Activated B cell treated with CpG ODN at 0.5 μM for 24 hours (primary cell): ENCODE measurements around the gene RALB. TPM values are rescaled to one million over a fixed set of nuclear protein-coding genes. Genes with fewer than 3 reads are reported as not detected.

Experiments used
- ATAC-seq: fragments of 200-7000 bp; cut with Tn5 transposase; one replicate; pipeline ENCODE4 v1.10.0; 2021; ENCODE audit warnings: low read depth, mild to moderate bottlenecking, moderate library complexity
- CTCF ChIA-PET: fragments of 350-600 bp; sonication (Branson Sonifier 250); formaldehyde crosslinking; loops from one replicate; lab custom pipeline; 2021; ENCODE audit warnings: antibody characterized with exemption; lab: Charles Lee
- POLR2A ChIA-PET: fragments of 350-600 bp; sonication (Branson Sonifier 250); formaldehyde crosslinking; loops from one replicate; lab custom pipeline; 2021; ENCODE audit warnings: antibody characterized with exemption; lab: Charles Lee
- DNase-seq: peaks from one replicate; pipeline ENCODE4 v3.0.0; 2022
- H3K27ac Mint-ChIP-seq: one replicate; pipeline ENCODE4 v1.8.0; 2020; ENCODE audit warnings: mixed read lengths
- H3K27me3 Mint-ChIP-seq: one replicate; pipeline ENCODE4 v1.8.0; 2021; ENCODE audit warnings: mixed read lengths
- H3K36me3 Mint-ChIP-seq: one replicate; pipeline ENCODE4 v1.8.0; 2021; ENCODE audit warnings: low read depth, mixed read lengths
- H3K4me1 Mint-ChIP-seq: one replicate; pipeline ENCODE4 v1.8.0; 2021; ENCODE audit warnings: mixed read lengths
- H3K4me3 Mint-ChIP-seq: one replicate; pipeline ENCODE4 v1.8.0; 2020; ENCODE audit warnings: mild to moderate bottlenecking, mixed read lengths
- H3K9me3 Mint-ChIP-seq: one replicate; pipeline ENCODE4 v1.8.0; 2020; ENCODE audit warnings: mixed read lengths
- intact Hi-C: fragments of 100-400 bp; cut with micrococcal nuclease; formaldehyde crosslinking; loops from one replicate; pipeline ENCODE4 v1.15.1; 2024
- total RNA-seq: library from RNA; stranded (reverse); gene quantifications from 2 replicates; pipeline ENCODE4 v1.2.3, GENCODE V29; 2022
- TF ChIP-seq, protein P1 (sequence below): fragments of 200-600 bp; IDR thresholded peaks from one replicate; pipeline ENCODE4 v1.8.0; 2022; ENCODE audit warnings: antibody characterized with exemption, mild to moderate bottlenecking

The RALB gene
- total RNA-seq, 1 donor from 2014 or later: 33.4 TPM

DNA sequence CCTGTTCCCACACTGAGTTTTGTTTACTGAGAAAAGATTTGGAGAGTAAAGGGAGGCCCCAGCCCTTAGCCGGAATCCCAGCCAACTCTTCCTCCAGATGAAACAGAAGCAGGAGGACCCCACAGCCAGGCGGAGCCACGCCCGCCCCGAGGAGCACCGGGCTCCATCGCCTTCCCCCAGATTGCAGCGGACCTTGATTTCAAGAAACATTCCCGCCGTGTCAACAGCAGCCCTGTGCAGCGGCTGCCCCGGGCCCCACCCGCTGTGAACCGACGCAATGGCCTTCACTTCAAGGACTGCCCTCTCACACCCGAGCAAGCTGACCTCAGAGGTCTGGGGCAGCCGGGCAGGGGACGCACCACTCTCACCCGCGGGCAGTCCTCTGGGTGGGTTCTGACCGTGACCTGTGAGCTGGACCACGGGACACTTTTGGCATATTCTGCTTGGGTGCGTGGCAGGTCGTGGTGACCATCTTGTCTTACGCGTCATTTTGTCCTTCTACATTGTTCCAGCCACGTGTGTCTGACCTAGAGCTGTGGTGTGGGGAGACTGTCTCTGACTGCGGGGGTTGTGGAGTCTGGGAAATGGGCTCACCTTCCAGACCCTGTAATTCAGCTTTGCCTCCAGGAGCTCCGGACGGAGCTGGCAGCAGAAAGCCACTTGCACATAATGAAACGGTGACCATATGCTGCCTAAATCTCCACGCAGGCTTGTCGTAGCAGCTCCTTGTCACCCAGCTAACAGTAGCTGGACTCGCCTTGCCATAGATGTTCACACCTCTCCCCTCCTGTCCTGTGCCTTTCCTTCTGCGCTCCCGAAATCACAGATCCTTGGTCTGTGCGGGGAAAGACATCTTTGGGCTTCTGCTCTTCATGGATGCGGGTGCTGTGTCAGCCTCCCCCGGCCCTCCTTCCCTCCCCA is 61.3 kb downstream of the RALB start:
- intact Hi-C loops: loop anchor here (1.0 to 2.0 kb wide), 10 partner anchors 27 to 673 kb away; partner anchors contain the start of genes RALB and TMEM185B
- ChIA-PET CTCF (interaction anchor here (0.6 to 4.8 kb wide), 37 partner anchors 10 to 672 kb away, joined by 3 to 67 read pairs (median 4); partner anchors contain the start of genes RALB and TMEM185B), POLR2A (interaction anchor here (0.8 to 2.4 kb wide), 5 partner anchors 12 to 137 kb away, joined by 3 to 12 read pairs (median 5); partner anchors contain the start of gene RALB)
- ATAC-seq (no peak), DNase-seq (no peak)
- Mint-ChIP-seq H3K27ac (no peak overlapping the region), H3K36me3 (no peaks in the 10 kb centered on the region), H3K4me3 (peak overlapping the region; percentile 84), H3K27me3 (peaks cover 6% of the 10 kb centered on the region), H3K9me3 (no peaks in the 10 kb centered on the region), H3K4me1 (peaks cover 9% of the 10 kb centered on the region)
- TF ChIP-seq, protein P1, sequence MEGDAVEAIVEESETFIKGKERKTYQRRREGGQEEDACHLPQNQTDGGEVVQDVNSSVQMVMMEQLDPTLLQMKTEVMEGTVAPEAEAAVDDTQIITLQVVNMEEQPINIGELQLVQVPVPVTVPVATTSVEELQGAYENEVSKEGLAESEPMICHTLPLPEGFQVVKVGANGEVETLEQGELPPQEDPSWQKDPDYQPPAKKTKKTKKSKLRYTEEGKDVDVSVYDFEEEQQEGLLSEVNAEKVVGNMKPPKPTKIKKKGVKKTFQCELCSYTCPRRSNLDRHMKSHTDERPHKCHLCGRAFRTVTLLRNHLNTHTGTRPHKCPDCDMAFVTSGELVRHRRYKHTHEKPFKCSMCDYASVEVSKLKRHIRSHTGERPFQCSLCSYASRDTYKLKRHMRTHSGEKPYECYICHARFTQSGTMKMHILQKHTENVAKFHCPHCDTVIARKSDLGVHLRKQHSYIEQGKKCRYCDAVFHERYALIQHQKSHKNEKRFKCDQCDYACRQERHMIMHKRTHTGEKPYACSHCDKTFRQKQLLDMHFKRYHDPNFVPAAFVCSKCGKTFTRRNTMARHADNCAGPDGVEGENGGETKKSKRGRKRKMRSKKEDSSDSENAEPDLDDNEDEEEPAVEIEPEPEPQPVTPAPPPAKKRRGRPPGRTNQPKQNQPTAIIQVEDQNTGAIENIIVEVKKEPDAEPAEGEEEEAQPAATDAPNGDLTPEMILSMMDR: no peak

DNA sequence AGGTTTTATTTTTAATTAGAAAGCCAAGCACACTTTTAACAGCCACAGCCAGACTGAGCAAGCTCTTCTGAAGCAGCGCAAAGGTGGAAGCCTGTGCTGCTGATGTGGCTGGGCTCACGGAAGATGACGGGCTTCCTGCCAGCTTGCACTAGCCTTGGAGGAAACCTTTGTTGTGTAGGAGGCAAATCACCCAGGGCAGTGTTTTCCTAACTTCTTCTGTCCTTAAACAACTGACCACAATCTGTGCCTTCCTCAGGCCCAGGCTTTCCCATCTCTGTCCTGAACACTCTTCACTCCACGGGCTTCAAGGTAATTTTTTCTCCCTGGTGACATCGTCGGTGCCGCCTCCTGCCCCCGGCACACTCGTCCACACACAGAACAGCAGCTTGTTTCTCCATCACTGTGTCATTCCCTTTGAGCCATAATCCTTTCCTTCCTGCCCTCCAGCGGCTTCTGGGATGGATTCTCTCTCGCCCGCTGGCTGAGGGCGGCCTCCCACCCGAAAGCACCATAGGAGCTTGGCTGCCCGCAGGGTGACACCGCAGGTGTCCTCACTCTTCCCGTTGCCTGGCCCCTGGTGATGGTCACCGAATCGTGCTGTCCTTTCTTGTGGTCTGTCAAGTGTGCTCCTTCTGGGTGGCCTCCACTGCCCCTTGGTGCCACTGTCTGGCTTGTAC is 62.2 kb downstream of the RALB start:
- no peaks in the 10 kb centered on the region for H3K9me3 Mint-ChIP-seq
- ATAC-seq: no peak

DNA sequence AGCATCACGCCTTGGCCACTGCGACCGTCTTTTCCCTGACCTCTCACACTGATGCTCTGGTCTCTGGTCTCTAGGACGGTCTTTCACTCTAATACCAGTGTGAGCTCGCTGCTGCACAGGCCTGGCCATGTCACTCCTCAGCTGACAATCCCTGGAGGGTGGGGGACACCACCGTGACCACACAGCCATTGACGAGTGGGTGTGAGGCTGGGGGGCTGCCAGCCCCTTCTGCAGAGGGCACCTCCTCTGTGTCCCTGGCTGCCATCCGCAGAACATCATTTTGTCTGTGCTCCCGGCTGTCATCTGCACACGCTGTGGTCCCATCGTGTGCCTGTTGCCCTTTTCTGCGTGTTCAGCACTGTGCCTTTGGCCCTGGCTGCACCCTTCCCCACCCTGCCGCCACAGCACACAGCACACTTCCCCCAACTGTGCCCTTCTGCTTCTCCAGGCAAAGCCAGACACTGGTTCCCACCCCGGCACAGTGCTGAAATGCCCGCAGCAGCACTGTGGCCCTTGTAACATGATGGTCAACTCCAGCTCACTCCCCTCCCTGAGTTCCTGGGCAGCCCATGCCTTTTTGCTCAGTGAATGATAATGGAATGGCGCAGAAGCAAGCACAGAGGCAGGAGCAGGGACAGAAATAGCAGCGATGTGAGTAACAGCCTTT is 62.8 kb downstream of the RALB start:
- POLR2A ChIA-PET: no interaction called here
- no peak overlapping the region for H3K27ac Mint-ChIP-seq
- ATAC-seq: no peak
- CTCF ChIA-PET: interaction anchor here (1.3 kb wide), 1 partner anchor 563 kb away, joined by 4 read pairs; no protein-coding TSS in a partner anchor
- no peaks in the 10 kb centered on the region for H3K9me3 Mint-ChIP-seq
- no peak for DNase-seq
- intact Hi-C loops: no loop called here
- TF ChIP-seq, protein P1: no peak
- H3K4me3 Mint-ChIP-seq: no peak overlapping the region
- H3K27me3 Mint-ChIP-seq: peaks cover 6% of the 10 kb centered on the region
- H3K4me1 Mint-ChIP-seq: peaks cover 9% of the 10 kb centered on the region
- no peaks in the 10 kb centered on the region for H3K36me3 Mint-ChIP-seq

More for the DNA sequence above, 62.2 kb downstream of the RALB start:
- TF ChIP-seq, protein P1: no peak
- intact Hi-C loops: no loop called here
- Mint-ChIP-seq H3K27me3 (peaks cover 6% of the 10 kb centered on the region), H3K36me3 (no peaks in the 10 kb centered on the region), H3K4me1 (peaks cover 9% of the 10 kb centered on the region), H3K27ac (no peak overlapping the region), H3K4me3 (no peak overlapping the region)
- DNase-seq: no peak
- ChIA-PET POLR2A (interaction anchor here (0.9 kb wide), 1 partner anchor 12 kb away, joined by 3 read pairs; no protein-coding TSS in a partner anchor), CTCF (interaction anchor here (1.0 to 2.1 kb wide), 4 partner anchors 17 to 562 kb away, joined by 3 to 12 read pairs (median 5); no protein-coding TSS in a partner anchor)

DNA sequence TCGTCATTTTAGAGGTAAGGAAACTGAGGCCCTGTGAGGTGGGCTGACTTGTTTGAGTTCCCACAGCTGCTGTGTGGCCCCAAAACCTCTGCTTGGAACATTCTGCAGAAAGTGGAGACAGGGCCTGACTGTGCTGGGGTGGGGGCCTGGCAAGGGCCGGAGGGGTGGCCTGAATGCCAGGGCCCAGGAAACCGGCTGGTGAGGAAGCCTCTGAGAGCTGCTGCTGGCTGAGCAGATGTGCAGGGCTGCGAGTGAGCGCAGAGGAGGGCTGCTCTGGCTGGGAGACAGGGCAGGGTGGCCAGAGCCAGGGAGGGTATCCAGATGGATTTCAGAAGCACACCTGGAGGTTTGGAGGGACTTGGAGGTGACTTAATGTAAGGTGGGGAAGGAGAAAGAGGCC is 63.4 kb downstream of the RALB start:
- no peaks in the 10 kb centered on the region for H3K9me3 Mint-ChIP-seq
- peaks cover 6% of the 10 kb centered on the region for H3K27me3 Mint-ChIP-seq
- TF ChIP-seq, protein P1: no peak
- H3K4me3 Mint-ChIP-seq: no peak overlapping the region
- peaks cover 9% of the 10 kb centered on the region for H3K4me1 Mint-ChIP-seq
- ATAC-seq (no peak), DNase-seq (no peak)
- intact Hi-C loops: no loop called here
- POLR2A ChIA-PET: interaction anchor here (0.7 kb wide), 1 partner anchor 105 kb away, joined by 6 read pairs; no protein-coding TSS in a partner anchor
- no peak overlapping the region for H3K27ac Mint-ChIP-seq
- CTCF ChIA-PET: no interaction called here
- no peaks in the 10 kb centered on the region for H3K36me3 Mint-ChIP-seq
